Retinal pigment epithelial cell (primary cell): Measurements from ENCODE around the gene CNTN4.

Experiments
- DNase-seq: peaks from one replicate; pipeline ENCODE4 v3.0.0-alpha.2; 2010; ENCODE audit warnings: low read depth
- H3K4me3 ChIP-seq: 2 replicates; pipeline ENCODE4 v1.5.1; 2011; ENCODE audit warnings: mild to moderate bottlenecking, low read length, control low read depth, moderate library complexity
- TF ChIP-seq, protein P1 (sequence below): conservative IDR thresholded peaks from 2 replicates; pipeline ENCODE4 v1.5.1; 2011; ENCODE audit warnings: low read depth, low read length, control low read depth, inconsistent platforms

CNTN4 gene

DNA sequence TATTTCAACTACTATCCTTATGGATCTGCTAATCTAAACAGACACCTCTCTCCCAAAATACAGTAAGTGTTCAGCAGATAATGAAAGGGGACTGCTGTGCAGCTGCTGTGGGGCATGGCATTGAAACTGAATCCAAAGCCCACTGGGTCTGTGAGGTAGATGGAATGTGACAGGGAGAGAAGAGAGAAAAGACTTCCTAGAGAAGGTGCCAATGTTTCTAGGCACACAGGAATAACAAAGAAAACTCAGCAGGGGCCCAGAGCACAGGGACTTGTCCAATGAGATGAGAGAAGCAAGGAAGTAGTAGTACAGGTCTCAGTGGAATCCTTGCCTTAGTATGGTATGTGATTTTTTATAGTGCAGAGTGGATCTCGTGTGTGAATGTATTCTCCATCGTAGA is 553.7 kb downstream of the CNTN4 start:
- no peak overlapping the region for H3K4me3 ChIP-seq
- TF ChIP-seq, protein P1, sequence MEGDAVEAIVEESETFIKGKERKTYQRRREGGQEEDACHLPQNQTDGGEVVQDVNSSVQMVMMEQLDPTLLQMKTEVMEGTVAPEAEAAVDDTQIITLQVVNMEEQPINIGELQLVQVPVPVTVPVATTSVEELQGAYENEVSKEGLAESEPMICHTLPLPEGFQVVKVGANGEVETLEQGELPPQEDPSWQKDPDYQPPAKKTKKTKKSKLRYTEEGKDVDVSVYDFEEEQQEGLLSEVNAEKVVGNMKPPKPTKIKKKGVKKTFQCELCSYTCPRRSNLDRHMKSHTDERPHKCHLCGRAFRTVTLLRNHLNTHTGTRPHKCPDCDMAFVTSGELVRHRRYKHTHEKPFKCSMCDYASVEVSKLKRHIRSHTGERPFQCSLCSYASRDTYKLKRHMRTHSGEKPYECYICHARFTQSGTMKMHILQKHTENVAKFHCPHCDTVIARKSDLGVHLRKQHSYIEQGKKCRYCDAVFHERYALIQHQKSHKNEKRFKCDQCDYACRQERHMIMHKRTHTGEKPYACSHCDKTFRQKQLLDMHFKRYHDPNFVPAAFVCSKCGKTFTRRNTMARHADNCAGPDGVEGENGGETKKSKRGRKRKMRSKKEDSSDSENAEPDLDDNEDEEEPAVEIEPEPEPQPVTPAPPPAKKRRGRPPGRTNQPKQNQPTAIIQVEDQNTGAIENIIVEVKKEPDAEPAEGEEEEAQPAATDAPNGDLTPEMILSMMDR = no peak
- no peak for DNase-seq

DNA sequence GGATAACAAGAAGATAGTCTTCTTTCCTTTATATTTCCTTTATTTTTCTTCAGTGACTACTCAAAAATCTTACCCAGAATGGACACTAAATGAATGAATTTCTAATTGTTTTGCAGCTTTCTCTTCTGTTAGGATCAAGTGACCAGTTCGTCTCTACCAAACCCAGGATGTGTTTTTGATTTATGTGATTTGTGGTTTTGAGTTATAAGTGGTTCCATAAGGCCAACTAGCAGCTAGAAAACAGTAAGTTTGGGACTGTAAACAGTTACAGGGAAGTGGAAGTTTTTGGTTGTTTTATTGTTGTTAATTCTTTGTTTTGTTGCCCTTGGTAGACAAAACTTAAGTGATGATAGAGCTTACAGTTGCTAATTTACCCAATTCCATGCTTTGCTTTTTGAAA is 555.0 kb downstream of the CNTN4 start:
- TF ChIP-seq, protein P1 = no peak
- no peak for DNase-seq
- H3K4me3 ChIP-seq = no peak overlapping the region

DNA sequence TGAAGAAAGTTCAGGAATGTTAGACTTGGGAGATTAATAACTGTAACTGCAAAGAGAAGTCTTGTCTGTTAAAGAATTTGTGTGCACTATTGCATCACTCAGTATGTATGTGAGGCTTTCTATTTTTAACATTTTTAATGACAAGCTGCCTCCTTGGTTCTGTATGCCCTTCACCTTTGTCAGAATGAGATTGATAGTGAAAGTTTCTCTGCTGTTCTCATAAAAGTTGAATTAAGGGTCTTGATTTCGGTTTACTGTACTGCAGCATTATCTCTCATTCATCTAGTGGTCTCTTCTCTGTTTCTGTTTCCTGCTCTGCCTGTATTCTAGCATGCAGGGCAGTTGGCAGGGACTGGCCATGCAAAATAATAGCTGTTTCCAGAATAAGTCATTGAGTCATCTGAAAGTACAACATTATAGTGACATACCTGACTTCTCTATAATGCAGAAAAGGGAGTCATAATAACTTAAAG is 556.6 kb downstream of the CNTN4 start:
- no peak for DNase-seq
- H3K4me3 ChIP-seq = no peak overlapping the region
- TF ChIP-seq, protein P1 = no peak

DNA sequence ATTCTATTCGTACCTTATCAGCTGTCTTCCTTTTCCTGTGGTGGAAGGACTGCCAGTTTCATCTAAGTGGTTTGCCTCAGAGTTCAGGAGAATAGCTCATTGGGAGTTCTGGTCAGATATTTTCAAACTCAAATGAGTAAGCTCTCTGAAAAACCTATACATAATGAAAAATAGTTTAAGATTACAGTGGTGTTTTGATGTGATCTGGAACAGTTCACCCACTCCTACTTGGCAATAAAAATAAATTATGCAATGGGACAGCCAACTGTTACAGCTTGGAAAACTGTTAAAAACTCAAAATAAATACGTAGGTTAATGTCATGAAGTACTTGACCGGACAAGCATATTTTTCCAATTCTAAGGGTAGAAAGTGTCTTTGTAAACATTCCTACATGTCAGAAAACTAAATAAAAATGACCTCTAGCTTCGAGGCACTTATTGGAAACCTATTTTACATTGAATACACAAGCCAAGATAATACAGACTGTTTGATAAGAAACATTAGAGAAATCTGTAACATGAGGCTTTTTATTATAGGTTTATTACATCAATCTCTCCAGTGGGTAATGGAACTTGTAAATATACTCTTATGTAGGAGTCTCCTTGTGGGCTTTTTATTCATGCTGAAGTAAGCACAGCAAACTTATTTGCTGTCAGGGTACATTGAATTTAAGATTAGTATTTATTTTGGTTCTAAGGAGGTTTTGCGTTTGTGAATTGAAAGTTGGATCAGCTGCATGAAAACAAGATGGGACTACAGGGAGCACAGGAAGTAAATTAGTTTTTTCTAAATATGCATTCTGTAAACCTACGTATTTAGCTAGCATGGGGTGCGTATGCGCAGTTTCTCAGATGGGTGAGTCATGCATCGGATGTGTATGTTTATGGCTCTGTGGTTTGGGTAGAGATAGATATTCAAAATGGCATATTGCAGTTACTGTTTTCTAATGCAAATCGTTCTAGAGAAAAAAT is 558.4 kb downstream of the CNTN4 start:
- TF ChIP-seq, protein P1 = no peak
- H3K4me3 ChIP-seq = no peak overlapping the region
- DNase-seq = no peak

DNA sequence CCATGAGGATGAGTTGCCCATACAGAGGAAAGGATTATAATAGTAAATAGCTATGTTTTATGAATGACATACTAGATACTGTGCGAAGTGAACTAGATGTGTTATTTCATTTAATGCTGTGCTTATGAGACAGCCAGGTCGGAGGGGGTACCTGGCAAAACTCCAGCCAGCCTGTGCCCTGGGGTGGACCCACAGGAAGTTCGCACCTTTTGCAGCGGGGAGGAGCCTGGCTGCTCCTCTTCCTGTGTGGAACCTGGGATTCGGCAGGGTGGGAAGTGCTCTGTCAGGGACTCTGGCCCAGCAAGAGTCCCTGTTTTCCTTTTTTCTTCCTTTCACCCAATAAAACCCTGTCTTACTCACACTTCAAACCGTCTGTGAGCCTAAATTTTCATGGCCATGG is 559.3 kb downstream of the CNTN4 start:
- no peak overlapping the region for H3K4me3 ChIP-seq
- DNase-seq = no peak
- TF ChIP-seq, protein P1 = no peak

DNA sequence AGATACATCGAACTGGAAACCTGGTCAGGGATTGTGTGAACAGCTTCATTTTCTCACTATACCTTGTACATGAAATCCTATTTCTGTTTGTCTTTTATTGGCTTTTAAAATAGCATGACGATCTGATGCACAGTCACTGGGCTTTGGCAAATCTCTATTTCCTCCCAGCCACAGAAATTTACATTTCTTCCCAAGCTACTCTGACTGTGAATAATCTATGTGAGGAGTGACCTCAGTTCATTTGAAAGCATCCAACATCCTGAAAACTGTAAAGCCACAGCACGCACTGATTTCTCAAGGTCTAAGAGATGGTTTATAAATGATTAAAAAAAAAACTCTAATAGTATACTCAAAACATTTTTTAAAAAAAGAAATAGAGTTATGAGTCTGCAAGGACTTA is 561.2 kb downstream of the CNTN4 start:
- H3K4me3 ChIP-seq = no peak overlapping the region
- no peak for DNase-seq
- TF ChIP-seq, protein P1 = no peak

DNA sequence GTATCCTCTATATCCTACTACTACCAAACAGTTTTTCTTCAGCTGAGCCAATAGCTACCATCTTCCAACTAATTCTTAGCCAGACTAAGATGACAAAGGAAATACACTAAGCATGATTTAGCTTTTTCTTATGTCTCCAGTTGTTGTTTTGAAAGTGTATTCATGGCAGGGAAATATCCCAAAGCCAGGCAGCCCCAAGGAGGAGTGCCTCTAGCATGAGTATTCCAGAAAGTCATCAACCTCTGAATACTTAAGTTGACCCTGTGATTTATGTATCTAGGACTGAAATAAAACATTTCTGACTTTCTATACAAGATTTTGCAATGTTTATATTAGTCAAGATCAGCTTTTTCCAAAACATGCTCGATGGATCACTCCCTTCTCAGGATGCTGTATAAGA is 562.4 kb downstream of the CNTN4 start:
- no peak overlapping the region for H3K4me3 ChIP-seq
- TF ChIP-seq, protein P1 = no peak
- no peak for DNase-seq
